ENCODE data around the gene MTUS2. TPM values are rescaled to one million over a fixed set of nuclear protein-coding genes. Genes with fewer than 3 reads are reported as not detected.

The MTUS2 gene
- total RNA-seq, 1 experiment from 2014 or later = 0.11 TPM

DNA sequence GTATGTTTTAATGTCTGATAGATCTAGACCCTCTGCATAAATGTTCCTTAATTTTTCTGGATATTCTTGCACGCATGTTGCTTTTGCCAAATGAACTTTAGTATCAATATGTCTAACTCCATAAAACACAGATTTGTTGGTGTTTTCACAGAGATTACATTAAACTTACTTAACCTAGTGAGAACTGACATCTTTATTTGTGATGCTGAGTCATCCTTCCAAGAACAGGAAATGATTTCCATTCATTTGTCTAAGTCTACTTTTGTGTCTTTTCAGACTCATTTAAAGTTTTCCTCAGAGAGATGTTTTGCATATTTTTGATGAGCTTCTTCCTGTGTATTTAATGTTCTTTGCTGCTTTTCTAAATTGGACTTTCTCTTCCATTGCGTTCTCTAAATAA is 591.3 kb downstream of the MTUS2 start:
- no peak for TF ChIP-seq EZH2 (IDR thresholded peaks at IDR 0.05; ENCODE audit: borderline replicate concordance, low read depth, low read length, poor library complexity, severe bottlenecking)
- TF ChIP-seq, protein P1, sequence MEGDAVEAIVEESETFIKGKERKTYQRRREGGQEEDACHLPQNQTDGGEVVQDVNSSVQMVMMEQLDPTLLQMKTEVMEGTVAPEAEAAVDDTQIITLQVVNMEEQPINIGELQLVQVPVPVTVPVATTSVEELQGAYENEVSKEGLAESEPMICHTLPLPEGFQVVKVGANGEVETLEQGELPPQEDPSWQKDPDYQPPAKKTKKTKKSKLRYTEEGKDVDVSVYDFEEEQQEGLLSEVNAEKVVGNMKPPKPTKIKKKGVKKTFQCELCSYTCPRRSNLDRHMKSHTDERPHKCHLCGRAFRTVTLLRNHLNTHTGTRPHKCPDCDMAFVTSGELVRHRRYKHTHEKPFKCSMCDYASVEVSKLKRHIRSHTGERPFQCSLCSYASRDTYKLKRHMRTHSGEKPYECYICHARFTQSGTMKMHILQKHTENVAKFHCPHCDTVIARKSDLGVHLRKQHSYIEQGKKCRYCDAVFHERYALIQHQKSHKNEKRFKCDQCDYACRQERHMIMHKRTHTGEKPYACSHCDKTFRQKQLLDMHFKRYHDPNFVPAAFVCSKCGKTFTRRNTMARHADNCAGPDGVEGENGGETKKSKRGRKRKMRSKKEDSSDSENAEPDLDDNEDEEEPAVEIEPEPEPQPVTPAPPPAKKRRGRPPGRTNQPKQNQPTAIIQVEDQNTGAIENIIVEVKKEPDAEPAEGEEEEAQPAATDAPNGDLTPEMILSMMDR (conservative IDR thresholded peaks at IDR 0.05; ENCODE audit: low read depth, low read length) = no peak
- no peak overlapping the region for H3K27ac ChIP-seq (ENCODE audit: low read depth, low read length, poor library complexity, severe bottlenecking)
- no peaks in the 10 kb centered on the region for H3K27me3 ChIP-seq (replicated peaks; ENCODE audit: insufficient read depth, low read depth, low read length, poor library complexity)
- POLR2A ChIA-PET (ENCODE audit: low non-redundant PET) = no interaction called here
- intact Hi-C loops (cut with micrococcal nuclease; ENCODE audit: unreplicated experiment) = no loop called here
- H3K9me3 ChIP-seq (ENCODE audit: low read depth, low read length, poor library complexity, severe bottlenecking) = peaks cover 20% of the 10 kb centered on the region
- peak; percentile 90 for DNase-seq (ENCODE audit: low spot score)
- CTCF ChIA-PET = interaction anchor here (0.5 kb wide), 1 partner anchor 41 kb away, joined by 3 read pairs; no protein-coding TSS in a partner anchor
- H3K4me3 ChIP-seq (ENCODE audit: low read depth, low read length, poor library complexity, severe bottlenecking) = no peak overlapping the region
- H3K36me3 ChIP-seq (ENCODE audit: insufficient read depth, low read length, poor library complexity, severe bottlenecking) = no peaks in the 10 kb centered on the region
- BruUV-seq (replicated peaks) = no TSS peak
- H3K4me1 ChIP-seq (ENCODE audit: insufficient read depth, low read length, poor library complexity, severe bottlenecking) = no peaks in the 10 kb centered on the region

DNA sequence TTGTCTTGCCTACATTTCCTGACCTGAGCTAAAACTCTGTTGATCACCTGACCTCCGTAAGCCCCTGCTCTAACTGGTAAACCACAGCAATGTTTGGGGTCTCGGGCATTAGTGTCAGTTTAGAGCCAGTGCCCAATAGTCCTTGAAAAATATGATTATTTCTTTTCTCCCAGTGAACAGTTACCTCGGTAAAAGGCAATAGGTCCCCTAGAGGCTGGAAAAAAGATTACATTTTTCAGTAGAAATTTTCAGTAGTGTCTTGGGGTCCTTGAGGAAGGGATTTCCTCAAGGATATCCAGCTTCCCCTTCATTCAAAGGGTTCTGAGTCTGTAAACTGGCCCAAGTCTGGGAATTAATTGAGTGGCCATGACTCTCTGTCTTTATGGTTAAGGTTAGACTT is 597.9 kb downstream of the MTUS2 start:
- intact Hi-C loops (cut with micrococcal nuclease; ENCODE audit: unreplicated experiment) = no loop called here
- peaks cover 3% of the 10 kb centered on the region for H3K4me1 ChIP-seq (ENCODE audit: insufficient read depth, low read length, poor library complexity, severe bottlenecking)
- ChIA-PET POLR2A (ENCODE audit: low non-redundant PET) (no interaction called here), CTCF (no interaction called here)
- no TSS peak for BruUV-seq (replicated peaks)
- no peak overlapping the region for H3K27ac ChIP-seq (ENCODE audit: low read depth, low read length, poor library complexity, severe bottlenecking)
- no peak overlapping the region for H3K4me3 ChIP-seq (ENCODE audit: low read depth, low read length, poor library complexity, severe bottlenecking)
- no peaks in the 10 kb centered on the region for H3K36me3 ChIP-seq (ENCODE audit: insufficient read depth, low read length, poor library complexity, severe bottlenecking)
- no peaks in the 10 kb centered on the region for H3K9me3 ChIP-seq (ENCODE audit: low read depth, low read length, poor library complexity, severe bottlenecking)
- DNase-seq (ENCODE audit: low spot score) = no peak
- peaks cover 11% of the 10 kb centered on the region for H3K27me3 ChIP-seq (replicated peaks; ENCODE audit: insufficient read depth, low read depth, low read length, poor library complexity)
- TF ChIP-seq EZH2 (IDR thresholded peaks at IDR 0.05; ENCODE audit: borderline replicate concordance, low read depth, low read length, poor library complexity, severe bottlenecking) = no peak
- TF ChIP-seq, protein P1 (conservative IDR thresholded peaks at IDR 0.05; ENCODE audit: low read depth, low read length) = peak; percentile 45

DNA sequence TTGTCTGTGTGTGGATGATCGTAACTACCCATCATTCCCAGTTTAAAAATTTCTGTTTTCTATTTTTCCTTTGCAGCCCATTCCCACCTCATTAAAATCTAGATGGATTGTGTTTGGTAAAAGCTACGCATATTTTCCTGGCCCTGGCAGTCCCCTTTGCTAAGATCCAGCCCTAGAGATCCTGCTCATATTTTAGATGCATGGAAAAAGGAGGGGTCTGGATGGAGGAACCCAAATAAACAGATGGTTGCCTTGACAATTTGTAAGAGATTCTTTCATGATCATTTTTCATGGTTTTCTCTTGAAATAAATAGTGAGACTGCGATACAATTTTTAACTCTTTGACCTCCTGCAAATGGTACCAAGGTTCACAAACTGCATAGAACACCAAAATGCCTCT is 601.0 kb downstream of the MTUS2 start:
- BruUV-seq (replicated peaks) = no TSS peak
- Histone ChIP-seq H3K36me3 (ENCODE audit: insufficient read depth, low read length, poor library complexity, severe bottlenecking) (no peaks in the 10 kb centered on the region), H3K27me3 (replicated peaks; ENCODE audit: insufficient read depth, low read depth, low read length, poor library complexity) (peaks cover 18% of the 10 kb centered on the region), H3K27ac (ENCODE audit: low read depth, low read length, poor library complexity, severe bottlenecking) (no peak overlapping the region), H3K4me1 (ENCODE audit: insufficient read depth, low read length, poor library complexity, severe bottlenecking) (peaks cover 8% of the 10 kb centered on the region), H3K9me3 (ENCODE audit: low read depth, low read length, poor library complexity, severe bottlenecking) (no peaks in the 10 kb centered on the region), H3K4me3 (ENCODE audit: low read depth, low read length, poor library complexity, severe bottlenecking) (no peak overlapping the region)
- no peak for TF ChIP-seq EZH2 (IDR thresholded peaks at IDR 0.05; ENCODE audit: borderline replicate concordance, low read depth, low read length, poor library complexity, severe bottlenecking)
- TF ChIP-seq, protein P1 (conservative IDR thresholded peaks at IDR 0.05; ENCODE audit: low read depth, low read length) = no peak
- intact Hi-C loops (cut with micrococcal nuclease; ENCODE audit: unreplicated experiment) = no loop called here
- ChIA-PET CTCF (no interaction called here), POLR2A (ENCODE audit: low non-redundant PET) (no interaction called here)
- no peak for DNase-seq (ENCODE audit: low spot score)
